Measurements from ENCODE around the gene EDA2R. TPM values are rescaled to one million over a fixed set of nuclear protein-coding genes. Genes with fewer than 3 reads are reported as not detected.

EDA2R gene
- total RNA-seq, 1 experiment from 2014 or later: not detected

DNA sequence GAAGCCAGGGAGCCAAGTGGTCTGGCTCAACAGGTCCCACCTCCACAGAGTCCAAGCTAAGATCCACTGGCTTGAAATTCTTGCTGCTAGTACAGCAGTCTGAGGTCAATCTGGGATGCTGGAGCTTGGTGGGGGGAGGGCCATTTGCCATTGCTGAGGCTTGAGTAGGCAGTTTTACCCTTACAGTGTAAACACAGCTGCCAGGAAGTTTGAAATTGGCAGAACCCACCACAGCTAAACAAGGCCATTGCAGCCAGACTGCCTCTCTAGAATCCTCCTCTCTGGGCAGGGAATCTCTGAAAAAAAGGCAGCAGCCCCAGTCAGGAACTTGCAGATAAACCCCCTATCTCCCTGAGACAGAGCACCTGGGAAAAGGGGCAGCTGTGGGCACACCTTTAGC, 84.9 kb downstream of the EDA2R start:
- H3K27me3 Mint-ChIP-seq (ENCODE audit: insufficient read depth, unreplicated experiment): no peaks in the 10 kb centered on the region
- no peak for DNase-seq
- Histone ChIP-seq H3K9me3 (no peaks in the 10 kb centered on the region), H3K4me1 (no peaks in the 10 kb centered on the region), H3K27me3 (replicated peaks; ENCODE audit: control insufficient read depth, insufficient read depth, low read length) (no peaks in the 10 kb centered on the region), H3K36me3 (ENCODE audit: control insufficient read depth, insufficient read depth, low read length) (no peaks in the 10 kb centered on the region), H3K4me3 (ENCODE audit: low read depth, low read length) (no peak overlapping the region)
- no peaks in the 10 kb centered on the region for H3K36me3 Mint-ChIP-seq (ENCODE audit: insufficient read depth, unreplicated experiment)
- intact Hi-C loops (cut with micrococcal nuclease; ENCODE audit: unreplicated experiment): no loop called here
- H3K27ac Mint-ChIP-seq (ENCODE audit: unreplicated experiment): no peak overlapping the region
- no peaks in the 10 kb centered on the region for H3K4me1 Mint-ChIP-seq (ENCODE audit: low read depth, unreplicated experiment)
- H3K4me3 Mint-ChIP-seq (ENCODE audit: unreplicated experiment): no peak overlapping the region
- no TSS peak for BruUV-seq (replicated peaks)
- ChIA-PET POLR2A (no interaction called here), CTCF (no interaction called here)
- TF ChIP-seq, protein P1, sequence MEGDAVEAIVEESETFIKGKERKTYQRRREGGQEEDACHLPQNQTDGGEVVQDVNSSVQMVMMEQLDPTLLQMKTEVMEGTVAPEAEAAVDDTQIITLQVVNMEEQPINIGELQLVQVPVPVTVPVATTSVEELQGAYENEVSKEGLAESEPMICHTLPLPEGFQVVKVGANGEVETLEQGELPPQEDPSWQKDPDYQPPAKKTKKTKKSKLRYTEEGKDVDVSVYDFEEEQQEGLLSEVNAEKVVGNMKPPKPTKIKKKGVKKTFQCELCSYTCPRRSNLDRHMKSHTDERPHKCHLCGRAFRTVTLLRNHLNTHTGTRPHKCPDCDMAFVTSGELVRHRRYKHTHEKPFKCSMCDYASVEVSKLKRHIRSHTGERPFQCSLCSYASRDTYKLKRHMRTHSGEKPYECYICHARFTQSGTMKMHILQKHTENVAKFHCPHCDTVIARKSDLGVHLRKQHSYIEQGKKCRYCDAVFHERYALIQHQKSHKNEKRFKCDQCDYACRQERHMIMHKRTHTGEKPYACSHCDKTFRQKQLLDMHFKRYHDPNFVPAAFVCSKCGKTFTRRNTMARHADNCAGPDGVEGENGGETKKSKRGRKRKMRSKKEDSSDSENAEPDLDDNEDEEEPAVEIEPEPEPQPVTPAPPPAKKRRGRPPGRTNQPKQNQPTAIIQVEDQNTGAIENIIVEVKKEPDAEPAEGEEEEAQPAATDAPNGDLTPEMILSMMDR (IDR thresholded peaks at IDR 0.05; ENCODE audit: insufficient read depth in 1 of 2, low read depth in 1 of 2, low read length in 1 of 2, severe bottlenecking in 1 of 2, unreplicated experiment in 1 of 2): no peak
- H3K9me3 Mint-ChIP-seq (ENCODE audit: unreplicated experiment): no peaks in the 10 kb centered on the region

GRCh38 chrX:66547847-66548369, 91.0 kb downstream of the EDA2R start:
- no peaks in the 10 kb centered on the region for H3K9me3 ChIP-seq
- H3K36me3 Mint-ChIP-seq (ENCODE audit: insufficient read depth, unreplicated experiment): no peaks in the 10 kb centered on the region
- TF ChIP-seq, protein P1 (IDR thresholded peaks at IDR 0.05; ENCODE audit: insufficient read depth in 1 of 2, low read depth in 1 of 2, low read length in 1 of 2, severe bottlenecking in 1 of 2, unreplicated experiment in 1 of 2): no peak
- H3K9me3 Mint-ChIP-seq (ENCODE audit: unreplicated experiment): no peaks in the 10 kb centered on the region
- no peaks in the 10 kb centered on the region for H3K27me3 Mint-ChIP-seq (ENCODE audit: insufficient read depth, unreplicated experiment)
- H3K4me3 Mint-ChIP-seq (ENCODE audit: unreplicated experiment): no peak overlapping the region
- POLR2A ChIA-PET: no interaction called here
- no peaks in the 10 kb centered on the region for H3K36me3 ChIP-seq (ENCODE audit: control insufficient read depth, insufficient read depth, low read length)
- CTCF ChIA-PET: no interaction called here
- no peak overlapping the region for H3K4me3 ChIP-seq (ENCODE audit: low read depth, low read length)
- intact Hi-C loops (cut with micrococcal nuclease; ENCODE audit: unreplicated experiment): no loop called here
- no TSS peak for BruUV-seq (replicated peaks)
- H3K4me1 ChIP-seq: no peaks in the 10 kb centered on the region
- no peak overlapping the region for H3K27ac Mint-ChIP-seq (ENCODE audit: unreplicated experiment)
- H3K27me3 ChIP-seq (replicated peaks; ENCODE audit: control insufficient read depth, insufficient read depth, low read length): no peaks in the 10 kb centered on the region
- no peak for DNase-seq
- H3K4me1 Mint-ChIP-seq (ENCODE audit: low read depth, unreplicated experiment): no peaks in the 10 kb centered on the region
